ENCODE data around the gene PI4K2A. TPM values are rescaled to one million over a fixed set of nuclear protein-coding genes. Genes with fewer than 3 reads are reported as not detected.

The PI4K2A gene
- total and polyA plus RNA-seq, 2 of the 13 experiments (the other 11 are each of a cell fraction or from before 2014, with no cell fraction given): 10.9 to 14.3 TPM

DNA sequence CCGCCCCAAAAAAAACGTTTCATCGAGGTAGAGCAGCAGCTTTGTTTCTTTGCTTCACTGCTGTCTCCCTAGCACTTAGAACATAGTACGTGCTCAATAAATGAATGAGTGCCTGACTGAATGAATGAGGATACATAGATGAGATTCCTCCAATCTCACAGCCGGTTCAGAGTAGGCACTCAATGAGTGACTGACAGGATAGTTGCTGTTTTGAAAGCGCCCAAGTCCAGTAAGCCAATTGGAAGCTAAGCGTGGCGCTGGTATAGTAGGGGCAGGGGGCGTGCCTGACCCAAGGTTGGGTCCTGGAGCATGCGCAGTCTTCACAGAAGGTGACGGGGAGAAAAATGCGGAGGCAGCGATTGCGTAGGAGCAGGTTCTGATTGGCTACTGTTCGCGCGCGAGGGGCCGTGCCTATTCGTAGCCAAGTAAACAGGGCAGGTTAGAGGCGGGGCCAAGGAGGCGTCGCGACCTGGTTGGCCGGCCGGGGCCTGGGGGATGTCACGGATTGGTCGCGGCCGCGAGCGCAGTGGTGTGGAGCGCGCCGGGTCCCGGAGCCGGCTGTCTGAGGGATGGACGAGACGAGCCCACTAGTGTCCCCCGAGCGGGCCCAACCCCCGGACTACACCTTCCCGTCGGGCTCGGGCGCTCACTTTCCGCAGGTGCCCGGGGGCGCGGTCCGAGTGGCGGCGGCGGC, at the start of gene PI4K2A (continued):
- no peak for TF ChIP-seq PAXIP1 (CRISPR knock-in tag; conservative IDR thresholded peaks at IDR 0.05)
- no peak for TF ChIP-seq HOXD1 (CRISPR knock-in tag; IDR thresholded peaks at IDR 0.05)
- peak; percentile 85 for TF ChIP-seq SP2 (CRISPR knock-in tag; IDR thresholded peaks at IDR 0.05)
- TF ChIP-seq ZNF292 (CRISPR knock-in tag; IDR thresholded peaks at IDR 0.05; ENCODE audit: borderline replicate concordance, low read depth): no peak
- TF ChIP-seq, protein P1, sequence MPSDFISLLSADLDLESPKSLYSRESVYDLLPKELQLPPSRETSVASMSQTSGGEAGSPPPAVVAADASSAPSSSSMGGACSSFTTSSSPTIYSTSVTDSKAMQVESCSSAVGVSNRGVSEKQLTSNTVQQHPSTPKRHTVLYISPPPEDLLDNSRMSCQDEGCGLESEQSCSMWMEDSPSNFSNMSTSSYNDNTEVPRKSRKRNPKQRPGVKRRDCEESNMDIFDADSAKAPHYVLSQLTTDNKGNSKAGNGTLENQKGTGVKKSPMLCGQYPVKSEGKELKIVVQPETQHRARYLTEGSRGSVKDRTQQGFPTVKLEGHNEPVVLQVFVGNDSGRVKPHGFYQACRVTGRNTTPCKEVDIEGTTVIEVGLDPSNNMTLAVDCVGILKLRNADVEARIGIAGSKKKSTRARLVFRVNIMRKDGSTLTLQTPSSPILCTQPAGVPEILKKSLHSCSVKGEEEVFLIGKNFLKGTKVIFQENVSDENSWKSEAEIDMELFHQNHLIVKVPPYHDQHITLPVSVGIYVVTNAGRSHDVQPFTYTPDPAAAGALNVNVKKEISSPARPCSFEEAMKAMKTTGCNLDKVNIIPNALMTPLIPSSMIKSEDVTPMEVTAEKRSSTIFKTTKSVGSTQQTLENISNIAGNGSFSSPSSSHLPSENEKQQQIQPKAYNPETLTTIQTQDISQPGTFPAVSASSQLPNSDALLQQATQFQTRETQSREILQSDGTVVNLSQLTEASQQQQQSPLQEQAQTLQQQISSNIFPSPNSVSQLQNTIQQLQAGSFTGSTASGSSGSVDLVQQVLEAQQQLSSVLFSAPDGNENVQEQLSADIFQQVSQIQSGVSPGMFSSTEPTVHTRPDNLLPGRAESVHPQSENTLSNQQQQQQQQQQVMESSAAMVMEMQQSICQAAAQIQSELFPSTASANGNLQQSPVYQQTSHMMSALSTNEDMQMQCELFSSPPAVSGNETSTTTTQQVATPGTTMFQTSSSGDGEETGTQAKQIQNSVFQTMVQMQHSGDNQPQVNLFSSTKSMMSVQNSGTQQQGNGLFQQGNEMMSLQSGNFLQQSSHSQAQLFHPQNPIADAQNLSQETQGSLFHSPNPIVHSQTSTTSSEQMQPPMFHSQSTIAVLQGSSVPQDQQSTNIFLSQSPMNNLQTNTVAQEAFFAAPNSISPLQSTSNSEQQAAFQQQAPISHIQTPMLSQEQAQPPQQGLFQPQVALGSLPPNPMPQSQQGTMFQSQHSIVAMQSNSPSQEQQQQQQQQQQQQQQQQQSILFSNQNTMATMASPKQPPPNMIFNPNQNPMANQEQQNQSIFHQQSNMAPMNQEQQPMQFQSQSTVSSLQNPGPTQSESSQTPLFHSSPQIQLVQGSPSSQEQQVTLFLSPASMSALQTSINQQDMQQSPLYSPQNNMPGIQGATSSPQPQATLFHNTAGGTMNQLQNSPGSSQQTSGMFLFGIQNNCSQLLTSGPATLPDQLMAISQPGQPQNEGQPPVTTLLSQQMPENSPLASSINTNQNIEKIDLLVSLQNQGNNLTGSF (CRISPR knock-in tag; IDR thresholded peaks at IDR 0.05): no peak
- no peak for TF ChIP-seq TAF15 (IDR thresholded peaks at IDR 0.05; ENCODE audit: low read depth, low read length, poor library complexity, severe bottlenecking)
- peak; percentile 78 for TF ChIP-seq RBFOX2 (IDR thresholded peaks at IDR 0.05; ENCODE audit: low read depth, low read length)
- TF ChIP-seq SAFB2 (CRISPR knock-in tag; IDR thresholded peaks at IDR 0.05; ENCODE audit: borderline replicate concordance, low read depth): no peak; the same call in 1 of the 2 replicates
- no peak; the same call in 1 of the 2 replicates for TF ChIP-seq MED1 (CRISPR knock-in tag; IDR thresholded peaks at IDR 0.05)
- TF ChIP-seq KLF16 (CRISPR knock-in tag; IDR thresholded peaks at IDR 0.05): no peak
- TF ChIP-seq EED (CRISPR knock-in tag; IDR thresholded peaks at IDR 0.05): no peak
- no peak for TF ChIP-seq MAFG (CRISPR knock-in tag; IDR thresholded peaks at IDR 0.05)
- TF ChIP-seq RFX1 (IDR thresholded peaks at IDR 0.05): no peak; the same call in 1 of the 2 replicates
- no peak for TF ChIP-seq ZNF800 (CRISPR knock-in tag; IDR thresholded peaks at IDR 0.05)
- no peak for TF ChIP-seq ZNF780A (CRISPR knock-in tag; IDR thresholded peaks at IDR 0.05)
- no peak for TF ChIP-seq NR1H2 (CRISPR knock-in tag; IDR thresholded peaks at IDR 0.05; ENCODE audit: borderline replicate concordance, low read depth)
- no peak for TF ChIP-seq STAG1 (CRISPR knock-in tag; IDR thresholded peaks at IDR 0.05)
